Lung (tissue), 12 donors: ENCODE results near the gene SYCE3. TPM values are rescaled to one million over a fixed set of nuclear protein-coding genes. Genes with fewer than 3 reads are reported as not detected.

Source experiments
- ATAC-seq: fragments of 200-7000 bp; cut with Tn5 transposase; one replicate; pipeline ENCODE4 v1.9.1; 2020; ENCODE audit warnings: moderate number of reproducible peaks; ENCODE audit not compliant: insufficient read depth, low FRiP score
- DNase-seq, 3 donors: peaks; one replicate each; pipeline ENCODE4 v3.0.0-alpha.2; 2013 to 2017
- H3K27ac ChIP-seq, 2 donors: one replicate each; pipeline ENCODE4 v1.5.1; 2013; ENCODE audit warnings: mild to moderate bottlenecking in 2 of 2, moderate library complexity in 2 of 2, control low read depth in 1 of 2, inconsistent platforms in 1 of 2, low read depth in 1 of 2, low read length in 1 of 2
- H3K27me3 ChIP-seq, 3 donors: one replicate each; pipeline ENCODE4 v1.5.1; 2013; ENCODE audit warnings: low read length in 2 of 3; ENCODE audit not compliant: control insufficient read depth in 3 of 3, insufficient read depth in 3 of 3
- H3K36me3 ChIP-seq, 4 donors: one replicate each; pipeline ENCODE4 v1.5.1; 2013; ENCODE audit warnings: low read length in 4 of 4, mild to moderate bottlenecking in 1 of 4, moderate library complexity in 1 of 4; ENCODE audit not compliant: control insufficient read depth in 4 of 4, insufficient read depth in 4 of 4
- H3K4me1 ChIP-seq, 5 donors: one replicate each; pipeline ENCODE4 v1.5.1; 2013; ENCODE audit warnings: low read length in 5 of 5, mild to moderate bottlenecking in 2 of 5, moderate library complexity in 1 of 5; ENCODE audit not compliant: control insufficient read depth in 5 of 5, insufficient read depth in 5 of 5
- H3K4me3 ChIP-seq: one replicate; pipeline ENCODE4 v1.5.1; 2013; ENCODE audit warnings: mild to moderate bottlenecking, control low read depth, moderate library complexity
- H3K9ac ChIP-seq, 2 donors: one replicate each; pipeline ENCODE4 v1.5.1; 2013; ENCODE audit warnings: low read length in 2 of 2, control low read depth in 1 of 2; ENCODE audit not compliant: insufficient read depth in 1 of 2
- H3K9me3 ChIP-seq, 4 donors: one replicate each; pipeline ENCODE4 v1.5.1; 2013; ENCODE audit warnings: low read length in 3 of 4, mild to moderate bottlenecking in 1 of 4, moderate library complexity in 1 of 4; ENCODE audit not compliant: control insufficient read depth in 4 of 4, insufficient read depth in 3 of 4
- CTCF ChIP-seq: IDR thresholded peaks from 2 replicates; pipeline ENCODE4 v1.5.1; 2012; ENCODE audit warnings: mild to moderate bottlenecking; ENCODE audit errors: control extremely low read depth, extremely low read depth
- WGBS, 2 donors: extraction: QIAGEN DNeasy Blood & Tissue Kit; methylation state at CpG; one replicate each; pipeline ENCODE4 v1.1.7; 2013; 5-methylcytosine and 5-hydroxymethylcytosine counted together
- polyA plus RNA-seq, 2 donors: library from polyadenylated mRNA; stranded (reverse); fragments of 200-250 nt; gene quantifications; one replicate each; pipeline ENCODE4 v1.2.1, GENCODE V29; 2013
- total RNA-seq, 2 donors: library from RNA; depleted of rRNA in 1 of 2; stranded (reverse); fragments of >200 nt in 1 of 2; gene quantifications; one replicate each; pipeline ENCODE4 v1.2.1, GENCODE V29; 2014 to 2021
- donor health status: control.
- donor health status: control.
- donor health status: Bipolar disorder and iron deficiency.
- donor health status: healthy.
- donor health status: DM: yes; HTN: yes; CAD: no.

Gene SYCE3
- total and polyA plus RNA-seq, 4 donors: 1.1 to 1.7 TPM; not detected in 2

- Histone ChIP-seq H3K9me3 (no peaks in the 10 kb centered on the region), H3K4me3 (no peak overlapping the region), H3K4me1 (peaks cover 0 to 7% (median 0%) of the 10 kb centered on the region in 5 donors), H3K27me3 (no peaks in the 10 kb centered on the region), H3K9ac (no peak overlapping the region), H3K36me3 (peaks cover 0 to 8% (median 0%) of the 10 kb centered on the region in 4 donors), H3K27ac (no peak overlapping the region)
- no peak for DNase-seq
- ATAC-seq: no peak
- no peak for TF ChIP-seq CTCF
- 91 to 95% methylated on average over 7 of the region's 7 CpGs for WGBS, 2 donors
These were observed 5.1 kb upstream of the SYCE3 start for GRCh38 chr22:50567721-50568252.

GRCh38 chr22:50564289-50564688, 1.6 kb upstream of the SYCE3 start:
- WGBS, 2 donors: 91 to 95% methylated on average over 11 of the region's 11 CpGs
- no peak for ATAC-seq

GRCh38 chr22:50563413-50564160, 868 bp upstream of the SYCE3 start:
- ATAC-seq (peak; percentile 10), DNase-seq (no peak)
- Histone ChIP-seq H3K9me3 (no peaks in the 10 kb centered on the region), H3K9ac (peak overlapping the region in 1 of 2 donors; percentile 58), H3K27me3 (peaks cover 0 to 6% (median 0%) of the 10 kb centered on the region in 3 donors), H3K4me1 (peaks cover 0 to 7% (median 0%) of the 10 kb centered on the region in 5 donors), H3K4me3 (no peak overlapping the region), H3K27ac (peak overlapping the region; percentile 37 to 77), H3K36me3 (no peaks in the 10 kb centered on the region)
- WGBS, 2 donors: 25 to 36% methylated on average over 17 of the region's 17 CpGs
- TF ChIP-seq CTCF: no peak

More at GRCh38 chr22:50564289-50564688, 1.6 kb upstream of the SYCE3 start:
- Histone ChIP-seq H3K4me3 (no peak overlapping the region), H3K9me3 (no peaks in the 10 kb centered on the region), H3K27ac (no peak overlapping the region), H3K9ac (no peak overlapping the region), H3K4me1 (peaks cover 0 to 7% (median 0%) of the 10 kb centered on the region in 5 donors), H3K27me3 (peaks cover 0 to 6% (median 0%) of the 10 kb centered on the region in 3 donors), H3K36me3 (peaks cover 0 to 2% (median 0%) of the 10 kb centered on the region in 4 donors)
- TF ChIP-seq CTCF: no peak
- no peak for DNase-seq
